Activated naive CD4-positive, alpha-beta T cell treated with anti-CD3 and anti-CD28 coated beads, Interleukin-2, amount 50 U/mL, for 24 hours (primary cell): Measurements from ENCODE around the gene SSR3.

Source experiments
- H3K27ac Mint-ChIP-seq: one replicate; pipeline ENCODE4 v1.8.0; 2021; ENCODE audit warnings: mild to moderate bottlenecking, mixed read lengths
- H3K27me3 Mint-ChIP-seq: one replicate; pipeline ENCODE4 v1.8.0; 2021; ENCODE audit warnings: mixed read lengths
- H3K36me3 Mint-ChIP-seq: one replicate; pipeline ENCODE4 v1.8.0; 2021; ENCODE audit warnings: mixed read lengths
- H3K4me1 Mint-ChIP-seq: one replicate; pipeline ENCODE4 v1.8.0; 2021; ENCODE audit warnings: mixed read lengths
- H3K4me3 Mint-ChIP-seq: one replicate; pipeline ENCODE4 v1.8.0; 2021; ENCODE audit warnings: mild to moderate bottlenecking, mixed read lengths
- H3K9me3 Mint-ChIP-seq: one replicate; pipeline ENCODE4 v1.8.0; 2021; ENCODE audit warnings: mixed read lengths

The SSR3 gene

GRCh38 chr3:156532730-156533129, 22.2 kb downstream of the SSR3 start:
- Mint-ChIP-seq H3K4me1 (peaks cover 4% of the 10 kb centered on the region), H3K27ac (no peak overlapping the region), H3K36me3 (peaks cover 15% of the 10 kb centered on the region), H3K9me3 (no peaks in the 10 kb centered on the region), H3K27me3 (no peaks in the 10 kb centered on the region), H3K4me3 (no peak overlapping the region)

DNA sequence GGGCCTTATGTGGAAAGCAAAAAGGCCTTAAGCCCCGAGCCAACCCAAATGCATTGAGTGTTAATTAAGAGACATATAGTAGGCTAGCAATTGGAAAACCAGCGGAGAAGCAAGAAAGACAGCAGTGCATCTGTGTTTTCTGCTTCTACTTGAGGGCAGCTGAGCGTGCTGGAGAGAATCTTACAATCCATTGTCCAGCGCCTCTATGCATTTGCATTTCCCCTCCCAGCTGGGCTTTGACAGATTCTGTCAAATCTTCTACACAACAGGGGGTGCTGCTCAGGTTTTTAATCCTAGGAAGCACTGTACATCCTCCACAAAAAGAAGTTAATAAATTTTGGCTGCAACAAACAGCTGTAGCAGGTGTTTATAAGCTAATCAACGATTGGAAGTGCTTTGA, 23.9 kb downstream of the SSR3 start:
- H3K27me3 Mint-ChIP-seq: no peaks in the 10 kb centered on the region
- H3K4me3 Mint-ChIP-seq: no peak overlapping the region
- peaks cover 4% of the 10 kb centered on the region for H3K4me1 Mint-ChIP-seq
- H3K9me3 Mint-ChIP-seq: no peaks in the 10 kb centered on the region
- H3K36me3 Mint-ChIP-seq: peaks cover 13% of the 10 kb centered on the region
- no peak overlapping the region for H3K27ac Mint-ChIP-seq

DNA sequence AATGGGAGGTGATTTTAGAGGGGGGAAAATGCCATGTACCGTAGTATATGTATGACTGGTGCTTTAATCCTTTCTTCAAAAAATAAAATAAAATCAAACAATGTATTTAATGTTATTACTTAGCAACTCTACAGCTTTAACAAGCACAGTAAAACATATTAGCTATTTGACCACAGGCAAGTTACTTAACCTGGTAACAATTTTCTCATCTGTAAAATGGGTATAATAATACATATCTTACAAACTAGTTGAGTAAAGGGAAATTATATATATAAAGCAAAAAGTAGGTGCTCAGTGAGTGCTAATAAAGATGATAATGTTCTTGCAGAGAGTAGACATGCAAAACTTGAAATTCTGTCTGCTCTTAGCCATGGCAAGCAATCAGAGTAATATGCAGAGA, 27.9 kb downstream of the SSR3 start:
- Mint-ChIP-seq H3K27me3 (peaks cover 2% of the 10 kb centered on the region), H3K36me3 (peaks cover 5% of the 10 kb centered on the region), H3K4me3 (no peak overlapping the region), H3K9me3 (no peaks in the 10 kb centered on the region), H3K4me1 (peaks cover 21% of the 10 kb centered on the region), H3K27ac (no peak overlapping the region)

GRCh38 chr3:156525808-156526207, 29.1 kb downstream of the SSR3 start:
- Mint-ChIP-seq H3K4me3 (no peak overlapping the region), H3K27ac (no peak overlapping the region), H3K36me3 (peaks cover 2% of the 10 kb centered on the region)

GRCh38 chr3:156522673-156523072, 32.2 kb downstream of the SSR3 start:
- H3K4me3 Mint-ChIP-seq: no peak overlapping the region
- no peaks in the 10 kb centered on the region for H3K9me3 Mint-ChIP-seq
- H3K36me3 Mint-ChIP-seq: no peaks in the 10 kb centered on the region
- H3K27ac Mint-ChIP-seq: no peak overlapping the region
- peaks cover 2% of the 10 kb centered on the region for H3K27me3 Mint-ChIP-seq
- peaks cover 21% of the 10 kb centered on the region for H3K4me1 Mint-ChIP-seq

More at GRCh38 chr3:156525808-156526207, 29.1 kb downstream of the SSR3 start:
- H3K9me3 Mint-ChIP-seq: no peaks in the 10 kb centered on the region
- H3K27me3 Mint-ChIP-seq: peaks cover 2% of the 10 kb centered on the region
- peaks cover 21% of the 10 kb centered on the region for H3K4me1 Mint-ChIP-seq

DNA sequence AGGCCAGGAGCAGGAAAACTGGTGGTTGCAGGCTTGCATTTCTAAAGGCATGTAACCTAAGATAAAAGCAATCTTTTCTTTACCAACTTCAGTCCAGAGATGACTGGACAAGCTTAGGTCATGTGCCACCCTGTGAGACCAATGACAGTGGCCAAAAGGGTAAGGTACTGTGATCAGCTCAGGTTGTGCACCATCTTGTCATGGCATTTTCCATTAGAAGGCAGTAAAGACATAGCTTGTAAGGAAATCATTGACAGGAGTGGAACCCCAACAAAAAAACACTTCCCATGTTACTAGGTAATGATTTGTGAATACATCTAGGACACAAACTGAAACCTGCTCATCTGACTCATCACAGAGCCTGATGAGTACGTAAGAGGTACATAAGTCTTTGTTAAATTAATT, 35.2 kb downstream of the SSR3 start:
- peaks cover 2% of the 10 kb centered on the region for H3K27me3 Mint-ChIP-seq
- no peak overlapping the region for H3K4me3 Mint-ChIP-seq
- no peaks in the 10 kb centered on the region for H3K9me3 Mint-ChIP-seq
- no peak overlapping the region for H3K27ac Mint-ChIP-seq
- no peaks in the 10 kb centered on the region for H3K36me3 Mint-ChIP-seq
- H3K4me1 Mint-ChIP-seq: peaks cover 17% of the 10 kb centered on the region

DNA sequence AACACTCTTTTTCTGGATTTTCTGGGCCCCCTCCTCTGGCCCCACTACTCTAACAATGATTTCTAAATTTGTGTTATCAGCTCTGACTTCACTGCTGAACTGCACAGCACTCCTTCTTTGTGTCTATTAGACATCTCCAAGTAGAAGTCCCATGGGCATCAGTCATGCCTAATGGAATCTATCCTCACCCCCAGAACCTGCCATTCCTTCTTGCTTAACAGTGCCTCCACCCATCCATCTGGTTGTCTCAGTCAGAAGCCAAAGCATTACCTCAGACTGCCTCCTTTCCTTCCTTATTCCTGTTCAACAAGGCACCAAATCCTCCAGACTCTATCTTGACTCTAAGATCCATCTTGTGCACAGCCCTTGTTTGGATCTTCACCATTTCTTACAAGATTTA, 36.2 kb downstream of the SSR3 start:
- Mint-ChIP-seq H3K4me3 (no peak overlapping the region), H3K4me1 (peaks cover 7% of the 10 kb centered on the region), H3K36me3 (no peaks in the 10 kb centered on the region), H3K27ac (no peak overlapping the region), H3K9me3 (no peaks in the 10 kb centered on the region), H3K27me3 (no peaks in the 10 kb centered on the region)

GRCh38 chr3:156516961-156517360, 38.0 kb downstream of the SSR3 start:
- H3K4me3 Mint-ChIP-seq: no peak overlapping the region
- H3K36me3 Mint-ChIP-seq: no peaks in the 10 kb centered on the region
- H3K4me1 Mint-ChIP-seq: peaks cover 6% of the 10 kb centered on the region
- H3K27me3 Mint-ChIP-seq: no peaks in the 10 kb centered on the region
- no peak overlapping the region for H3K27ac Mint-ChIP-seq
- no peaks in the 10 kb centered on the region for H3K9me3 Mint-ChIP-seq

DNA sequence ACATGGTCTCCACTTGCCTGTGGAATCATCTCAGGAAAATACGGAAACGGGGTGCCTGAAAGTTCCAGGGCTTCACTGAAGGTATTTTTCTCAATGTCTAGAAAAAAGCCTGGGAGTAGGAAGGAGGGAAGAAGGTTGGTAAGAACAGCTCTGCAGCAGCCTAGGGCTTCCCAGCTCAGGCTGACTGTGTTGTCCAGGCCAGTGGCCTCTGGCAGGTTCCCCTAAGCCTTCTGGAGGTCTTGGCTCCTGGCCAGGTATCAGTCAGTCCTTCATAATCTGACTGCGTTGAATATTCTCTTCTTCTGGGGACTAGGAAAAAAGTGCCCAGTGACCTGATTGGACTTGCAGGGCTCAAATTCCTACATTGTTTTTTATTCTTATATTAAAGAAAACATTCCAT, 38.6 kb downstream of the SSR3 start:
- H3K36me3 Mint-ChIP-seq: no peaks in the 10 kb centered on the region
- no peaks in the 10 kb centered on the region for H3K9me3 Mint-ChIP-seq
- no peak overlapping the region for H3K27ac Mint-ChIP-seq
- H3K4me3 Mint-ChIP-seq: no peak overlapping the region
- peaks cover 1% of the 10 kb centered on the region for H3K27me3 Mint-ChIP-seq
- peaks cover 10% of the 10 kb centered on the region for H3K4me1 Mint-ChIP-seq

DNA sequence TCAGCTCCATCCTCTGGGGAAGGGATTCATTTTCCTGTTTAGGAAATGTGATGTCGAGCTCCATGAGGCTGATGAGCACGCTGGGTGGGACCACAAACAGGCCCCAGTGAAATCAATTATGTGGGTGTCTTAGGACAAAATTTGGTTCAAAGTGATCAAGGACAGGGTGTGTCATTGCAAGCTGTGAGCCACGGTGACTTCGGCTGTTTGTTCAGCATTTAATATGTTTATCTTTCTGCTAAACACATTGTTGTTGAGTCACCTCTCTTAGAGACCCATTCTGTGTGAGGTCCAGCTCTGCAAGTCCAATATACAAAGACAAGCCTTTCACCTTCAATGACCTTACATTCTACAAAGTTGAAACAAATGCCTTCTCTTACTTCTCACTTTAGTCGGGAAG, 41.3 kb downstream of the SSR3 start:
- peaks cover 10% of the 10 kb centered on the region for H3K4me1 Mint-ChIP-seq
- no peak overlapping the region for H3K4me3 Mint-ChIP-seq
- H3K9me3 Mint-ChIP-seq: no peaks in the 10 kb centered on the region
- no peak overlapping the region for H3K27ac Mint-ChIP-seq
- H3K27me3 Mint-ChIP-seq: peaks cover 4% of the 10 kb centered on the region
- no peaks in the 10 kb centered on the region for H3K36me3 Mint-ChIP-seq

DNA sequence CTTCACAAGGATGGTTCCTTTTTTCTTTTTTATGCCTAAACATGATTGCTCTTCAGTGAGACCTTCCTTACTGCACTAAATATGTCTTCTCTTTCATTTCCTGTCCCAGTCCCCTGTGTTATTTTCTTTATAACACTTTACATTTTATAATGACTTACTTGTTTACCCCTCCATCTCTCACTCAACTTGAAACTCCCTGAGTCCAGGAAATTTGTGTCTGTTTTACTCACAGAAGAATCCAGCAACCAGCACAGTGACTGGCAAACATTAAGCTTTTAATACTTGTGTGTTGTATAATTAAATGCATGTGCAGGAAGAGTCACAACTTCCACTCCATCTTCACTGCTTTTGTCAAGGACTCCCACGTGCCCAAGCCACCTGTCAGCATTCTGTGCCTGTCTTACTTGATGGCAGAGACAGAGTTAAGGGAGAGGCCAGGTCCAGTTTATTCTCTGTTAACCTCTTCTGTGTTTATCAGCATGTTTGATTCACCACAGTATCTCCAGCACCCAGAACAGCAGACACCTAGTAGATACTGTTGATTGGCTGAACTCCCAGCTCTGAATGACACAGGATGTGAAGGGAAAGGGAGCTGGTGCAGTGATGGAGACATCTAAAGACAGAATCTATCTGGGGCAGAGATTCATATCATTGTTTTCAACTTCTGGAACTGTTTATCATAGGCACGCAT, 42.8 kb downstream of the SSR3 start:
- H3K27me3 Mint-ChIP-seq: peaks cover 4% of the 10 kb centered on the region
- H3K4me3 Mint-ChIP-seq: no peak overlapping the region
- peaks cover 13% of the 10 kb centered on the region for H3K4me1 Mint-ChIP-seq
- no peaks in the 10 kb centered on the region for H3K36me3 Mint-ChIP-seq
- H3K27ac Mint-ChIP-seq: peak overlapping the region; percentile 6
- H3K9me3 Mint-ChIP-seq: no peaks in the 10 kb centered on the region

GRCh38 chr3:156509189-156510174, 45.4 kb downstream of the SSR3 start:
- Mint-ChIP-seq H3K9me3 (no peaks in the 10 kb centered on the region), H3K4me3 (no peak overlapping the region), H3K4me1 (peaks cover 16% of the 10 kb centered on the region), H3K36me3 (peaks cover 1% of the 10 kb centered on the region), H3K27ac (no peak overlapping the region), H3K27me3 (peaks cover 10% of the 10 kb centered on the region)

- Mint-ChIP-seq H3K27ac (no peak overlapping the region), H3K27me3 (peaks cover 10% of the 10 kb centered on the region), H3K4me3 (no peak overlapping the region), H3K9me3 (no peaks in the 10 kb centered on the region), H3K36me3 (peaks cover 1% of the 10 kb centered on the region), H3K4me1 (peaks cover 13% of the 10 kb centered on the region)
These were observed 47.6 kb downstream of the SSR3 start for GRCh38 chr3:156507285-156507684.

DNA sequence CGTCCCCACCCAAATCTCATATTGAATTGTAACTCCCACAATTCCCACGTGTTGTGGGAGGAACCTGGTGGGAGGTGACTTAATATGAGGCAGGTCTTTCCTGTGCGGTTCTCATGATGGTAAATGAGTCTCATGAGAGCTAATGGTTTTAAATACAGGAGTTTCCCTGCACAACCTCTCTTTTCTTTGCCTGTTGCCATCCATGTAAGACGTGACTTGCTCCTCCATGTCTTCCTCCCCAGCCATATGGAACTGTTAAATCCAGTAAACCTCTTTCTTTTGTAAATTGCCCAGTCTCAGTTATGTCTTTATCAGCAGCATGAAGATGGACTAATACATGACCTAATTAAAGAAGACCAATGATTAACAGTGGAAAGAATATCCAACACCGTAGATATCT, 56.6 kb downstream of the SSR3 start:
- Mint-ChIP-seq H3K27ac (no peak overlapping the region), H3K9me3 (peaks cover 7% of the 10 kb centered on the region), H3K4me1 (no peaks in the 10 kb centered on the region), H3K4me3 (no peak overlapping the region), H3K36me3 (peaks cover 3% of the 10 kb centered on the region), H3K27me3 (peaks cover 4% of the 10 kb centered on the region)

DNA sequence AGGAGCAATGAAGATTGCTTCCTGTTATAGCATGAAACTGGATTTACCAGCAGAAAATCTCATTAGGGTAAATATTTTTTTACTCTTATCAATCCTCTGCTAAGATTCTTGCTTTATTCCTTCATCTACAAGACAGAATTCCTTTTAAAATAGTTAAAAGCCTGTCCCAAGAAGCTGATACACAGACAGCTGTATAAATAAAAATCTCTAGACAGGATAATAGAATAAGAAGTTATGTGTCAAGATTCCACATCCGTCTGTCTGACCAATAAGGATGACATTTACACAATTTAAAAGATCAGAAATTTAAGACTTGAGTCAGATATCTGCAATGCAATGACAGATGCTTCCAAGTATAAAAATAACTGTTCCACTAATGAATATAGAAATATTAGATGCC, 57.6 kb downstream of the SSR3 start:
- no peak overlapping the region for H3K27ac Mint-ChIP-seq
- peaks cover 3% of the 10 kb centered on the region for H3K36me3 Mint-ChIP-seq
- no peaks in the 10 kb centered on the region for H3K4me1 Mint-ChIP-seq
- peaks cover 7% of the 10 kb centered on the region for H3K9me3 Mint-ChIP-seq
- no peak overlapping the region for H3K4me3 Mint-ChIP-seq
- H3K27me3 Mint-ChIP-seq: peaks cover 4% of the 10 kb centered on the region

DNA sequence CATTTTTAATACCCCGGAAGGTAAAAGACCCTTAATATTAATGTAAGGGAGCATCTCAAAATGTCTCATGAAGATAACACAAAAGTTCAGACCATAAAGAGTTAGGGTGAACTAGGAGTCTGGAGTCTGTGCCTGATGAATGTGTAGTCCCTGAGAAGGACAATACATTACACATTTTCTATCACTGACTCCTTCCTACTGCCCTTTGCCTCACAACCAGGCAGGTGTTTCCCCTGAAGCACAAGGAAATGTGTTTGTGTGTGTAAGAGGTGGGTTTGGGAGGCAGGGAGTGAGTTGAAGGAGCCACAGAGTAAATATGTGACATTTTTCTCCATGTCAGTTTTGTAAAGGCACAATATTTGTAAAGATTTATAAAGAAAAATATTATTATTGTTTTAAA, 59.1 kb downstream of the SSR3 start:
- no peak overlapping the region for H3K27ac Mint-ChIP-seq
- H3K4me1 Mint-ChIP-seq: no peaks in the 10 kb centered on the region
- H3K27me3 Mint-ChIP-seq: peaks cover 4% of the 10 kb centered on the region
- no peak overlapping the region for H3K4me3 Mint-ChIP-seq
- H3K9me3 Mint-ChIP-seq: peaks cover 7% of the 10 kb centered on the region
- H3K36me3 Mint-ChIP-seq: peaks cover 3% of the 10 kb centered on the region
